NT2/D1 (cell line): ENCODE results near the gene TOLLIP.
"Not testable (repeated sequence)": the region's sequence is repeated elsewhere in the genome, so short reads cannot be mapped to it uniquely, and the experiment has no call there.

Experiments
- SUZ12 ChIP-seq: IDR thresholded peaks from 2 replicates; pipeline ENCODE4 v1.6.1; 2011; ENCODE audit not compliant: insufficient read length, insufficient read depth; ENCODE audit errors: extremely low read depth
- ZNF274 ChIP-seq: IDR thresholded peaks from 2 replicates; pipeline ENCODE4 v1.6.1; 2011; ENCODE audit warnings: mild to moderate bottlenecking, low read depth, low read length

DNA sequence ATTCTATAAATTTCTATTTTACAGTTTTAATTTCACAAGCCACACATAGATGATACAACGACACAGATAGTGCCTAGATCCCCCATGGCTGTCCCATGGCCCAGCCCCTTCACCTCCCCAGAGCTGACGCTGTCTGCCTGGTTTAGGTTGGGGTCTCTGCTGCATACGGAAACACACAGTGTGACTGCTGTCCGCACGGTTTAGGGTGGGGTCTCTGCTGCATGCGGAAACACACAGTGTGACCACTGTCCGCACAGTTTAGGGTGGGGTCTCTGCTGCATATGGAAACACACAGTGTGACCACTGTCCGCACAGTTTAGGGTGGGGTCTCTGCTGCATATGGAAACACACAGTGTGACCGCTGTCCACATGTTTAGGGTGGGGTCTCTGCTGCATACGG is 31.8 kb upstream of the TOLLIP start:
- TF ChIP-seq SUZ12, ZNF274: not testable (repeated sequence)
